SK-N-SH treated with all-trans-retinoic acid at 6 μM for 48 hours (cell line): ENCODE data around the gene PDE4B.

ENCODE experiments used
- ATAC-seq: fragments of 200-7000 bp; cut with Tn5 transposase; 3 replicates; pipeline ENCODE4 v1.9.1; 2020; ENCODE audit warnings: mild to moderate bottlenecking, moderate library complexity
- ARNTL ChIP-seq: fragments of 450-650 bp; formaldehyde crosslinking; IDR thresholded peaks from 2 replicates; pipeline ENCODE4 v1.5.0; 2020; ENCODE audit warnings: low read depth, mild to moderate bottlenecking, moderate library complexity, borderline replicate concordance
- CSRNP3 ChIP-seq: fragments of 250-450 bp; sonication (Bioruptor Pico); IDR thresholded peaks from 2 replicates; pipeline ENCODE4 v1.5.1; 2021; ENCODE audit warnings: mild to moderate bottlenecking, moderate library complexity
- ISL1 ChIP-seq: fragments of 250-450 bp; sonication (Bioruptor Pico); IDR thresholded peaks from 2 replicates; pipeline ENCODE4 v2.1.2; 2022; ENCODE audit warnings: mild to moderate bottlenecking, moderate library complexity
- OSR1 ChIP-seq: fragments of 250-450 bp; sonication (Bioruptor Pico); IDR thresholded peaks from 2 replicates; pipeline ENCODE4 v1.8.0; 2022; ENCODE audit warnings: moderate library complexity, mild to moderate bottlenecking, inconsistent platforms
- PATZ1 ChIP-seq: fragments of 250-450 bp; sonication (Bioruptor Pico); IDR thresholded peaks from 2 replicates; pipeline ENCODE4 v1.8.0; 2020; ENCODE audit warnings: mild to moderate bottlenecking, moderate library complexity, borderline replicate concordance
- SNAI2 ChIP-seq: fragments of 250-450 bp; sonication (Bioruptor Pico); IDR thresholded peaks from 2 replicates; pipeline ENCODE4 v1.5.0; 2020; ENCODE audit warnings: mild to moderate bottlenecking, moderate library complexity
- TOX ChIP-seq: fragments of 250-450 bp; sonication (Bioruptor Pico); IDR thresholded peaks from 2 replicates; pipeline ENCODE4 v1.8.0; 2021; ENCODE audit warnings: mild to moderate bottlenecking, moderate library complexity, borderline replicate concordance
- ZFP3 ChIP-seq: fragments of 250-450 bp; sonication (Bioruptor Pico); IDR thresholded peaks from 2 replicates; pipeline ENCODE4 v1.5.0; 2020; ENCODE audit warnings: mild to moderate bottlenecking, moderate library complexity
- ZFP30 ChIP-seq: fragments of 450-650 bp; formaldehyde crosslinking; IDR thresholded peaks from 2 replicates; pipeline ENCODE4 v1.5.0; 2022; ENCODE audit warnings: mild to moderate bottlenecking, moderate library complexity
- ZNF565 ChIP-seq: fragments of 450-650 bp; formaldehyde crosslinking; conservative IDR thresholded peaks from 2 replicates; pipeline ENCODE4 v1.5.0; 2020; ENCODE audit warnings: low read depth, mild to moderate bottlenecking, moderate library complexity
- ZNF70 ChIP-seq: fragments of 450-650 bp; formaldehyde crosslinking; IDR thresholded peaks from 2 replicates; pipeline ENCODE4 v1.5.0; 2020; ENCODE audit warnings: mild to moderate bottlenecking, moderate library complexity
- ZNF8 ChIP-seq: fragments of 450-650 bp; formaldehyde crosslinking; IDR thresholded peaks from 2 replicates; pipeline ENCODE4 v1.5.0; 2020; ENCODE audit warnings: mild to moderate bottlenecking, moderate library complexity
- TF ChIP-seq, protein P1 (sequence below): fragments of 250-450 bp; sonication (Bioruptor Pico); IDR thresholded peaks from 2 replicates; pipeline ENCODE4 v1.8.0; 2021; ENCODE audit warnings: low read depth, mild to moderate bottlenecking, moderate library complexity, borderline replicate concordance
- TF ChIP-seq, protein P2 (sequence below): fragments of 250-450 bp; sonication (Bioruptor Pico); IDR thresholded peaks from 2 replicates; pipeline ENCODE4 v1.5.0; 2020; ENCODE audit warnings: mild to moderate bottlenecking, moderate library complexity

The PDE4B gene

DNA sequence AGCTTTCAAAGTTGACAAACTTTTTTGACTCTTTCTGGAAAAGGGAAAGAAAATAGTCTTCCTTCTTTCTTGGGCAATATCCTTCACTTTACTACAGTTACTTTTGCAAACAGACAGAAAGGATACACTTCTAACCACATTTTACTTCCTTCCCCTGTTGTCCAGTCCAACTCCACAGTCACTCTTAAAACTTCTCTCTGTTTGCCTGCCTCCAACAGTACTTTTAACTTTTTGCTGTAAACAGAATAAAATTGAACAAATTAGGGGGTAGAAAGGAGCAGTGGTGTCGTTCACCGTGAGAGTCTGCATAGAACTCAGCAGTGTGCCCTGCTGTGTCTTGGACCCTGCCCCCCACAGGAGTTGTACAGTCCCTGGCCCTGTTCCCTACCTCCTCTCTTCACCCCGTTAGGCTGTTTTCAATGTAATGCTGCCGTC is 580.5 kb downstream of the PDE4B start:
- no peak for ATAC-seq
- TF ChIP-seq OSR1: no peak
- TF ChIP-seq, protein P1, sequence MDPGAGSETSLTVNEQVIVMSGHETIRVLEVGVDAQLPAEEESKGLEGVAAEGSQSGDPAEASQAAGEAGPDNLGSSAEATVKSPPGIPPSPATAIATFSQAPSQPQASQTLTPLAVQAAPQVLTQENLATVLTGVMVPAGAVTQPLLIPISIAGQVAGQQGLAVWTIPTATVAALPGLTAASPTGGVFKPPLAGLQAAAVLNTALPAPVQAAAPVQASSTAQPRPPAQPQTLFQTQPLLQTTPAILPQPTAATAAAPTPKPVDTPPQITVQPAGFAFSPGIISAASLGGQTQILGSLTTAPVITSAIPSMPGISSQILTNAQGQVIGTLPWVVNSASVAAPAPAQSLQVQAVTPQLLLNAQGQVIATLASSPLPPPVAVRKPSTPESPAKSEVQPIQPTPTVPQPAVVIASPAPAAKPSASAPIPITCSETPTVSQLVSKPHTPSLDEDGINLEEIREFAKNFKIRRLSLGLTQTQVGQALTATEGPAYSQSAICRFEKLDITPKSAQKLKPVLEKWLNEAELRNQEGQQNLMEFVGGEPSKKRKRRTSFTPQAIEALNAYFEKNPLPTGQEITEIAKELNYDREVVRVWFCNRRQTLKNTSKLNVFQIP (CRISPR knock-in tag): no peak
- TF ChIP-seq ZFP30 (CRISPR knock-in tag): no peak
- TF ChIP-seq ZNF70 (CRISPR knock-in tag): no peak
- no peak for TF ChIP-seq SNAI2 (CRISPR knock-in tag)
- TF ChIP-seq PATZ1 (CRISPR knock-in tag): no peak
- TF ChIP-seq ARNTL: no peak
- TF ChIP-seq CSRNP3 (CRISPR knock-in tag): no peak

DNA sequence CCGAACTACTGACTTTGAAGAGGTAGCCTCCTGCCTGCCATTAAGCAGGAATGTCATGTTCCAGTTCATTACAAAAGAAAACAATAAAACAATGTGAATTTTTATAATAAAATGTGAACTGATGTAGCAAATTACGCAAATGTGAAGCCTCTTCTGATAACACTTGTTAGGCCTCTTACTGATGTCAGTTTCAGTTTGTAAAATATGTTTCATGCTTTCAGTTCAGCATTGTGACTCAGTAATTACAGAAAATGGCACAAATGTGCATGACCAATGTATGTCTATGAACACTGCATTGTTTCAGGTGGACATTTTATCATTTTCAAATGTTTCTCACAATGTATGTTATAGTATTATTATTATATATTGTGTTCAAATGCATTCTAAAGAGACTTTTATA is 581.5 kb downstream of the PDE4B start:
- 0 out of 2 replicates have a peak, but pooled peaks have one; percentile 4 for TF ChIP-seq ISL1 (CRISPR knock-in tag)
- no peak for TF ChIP-seq TOX (CRISPR knock-in tag)
- TF ChIP-seq ZNF8 (CRISPR knock-in tag): peak; percentile 38; the same call in 1 of the 2 replicates
- ATAC-seq: no peak

DNA sequence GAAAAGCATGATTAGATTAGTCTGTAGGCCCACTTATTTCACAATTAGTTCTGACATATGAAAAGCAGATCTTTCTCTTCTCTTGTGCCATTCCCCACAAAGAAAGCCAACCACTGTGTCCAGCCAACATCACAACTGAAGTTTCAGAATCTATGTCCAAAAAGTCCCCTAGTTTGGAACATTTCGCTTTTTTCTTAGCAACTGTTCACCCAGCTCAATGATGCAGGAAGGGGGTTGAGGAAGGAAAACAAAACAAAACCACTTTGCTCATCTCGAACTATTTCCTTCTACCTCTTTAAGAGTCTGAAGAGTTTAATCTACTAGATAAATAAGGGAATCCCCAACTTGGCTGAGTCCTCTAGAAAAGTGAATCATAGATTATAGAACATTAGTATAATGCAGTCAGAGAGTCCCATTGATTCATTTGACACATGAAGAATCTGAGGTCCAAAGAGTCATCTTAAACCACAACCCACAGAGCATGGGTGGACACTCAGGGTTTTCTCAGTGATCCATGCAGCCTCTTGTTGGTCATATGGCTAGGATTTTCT is 581.9 kb downstream of the PDE4B start:
- peak; percentile 71 for TF ChIP-seq ISL1 (CRISPR knock-in tag)
- TF ChIP-seq ZFP3 (CRISPR knock-in tag): 0 out of 2 replicates have a peak, but pooled peaks have one; percentile 29
- 0 out of 2 replicates have a peak, but pooled peaks have one; percentile 48 for TF ChIP-seq PATZ1 (CRISPR knock-in tag)
- no peak for TF ChIP-seq ZFP30 (CRISPR knock-in tag)
- TF ChIP-seq TOX (CRISPR knock-in tag): 0 out of 2 replicates have a peak, but pooled peaks have one; percentile 5
- no peak for TF ChIP-seq ZNF565 (CRISPR knock-in tag)
- peak; percentile 83 for ATAC-seq

- TF ChIP-seq, protein P2, sequence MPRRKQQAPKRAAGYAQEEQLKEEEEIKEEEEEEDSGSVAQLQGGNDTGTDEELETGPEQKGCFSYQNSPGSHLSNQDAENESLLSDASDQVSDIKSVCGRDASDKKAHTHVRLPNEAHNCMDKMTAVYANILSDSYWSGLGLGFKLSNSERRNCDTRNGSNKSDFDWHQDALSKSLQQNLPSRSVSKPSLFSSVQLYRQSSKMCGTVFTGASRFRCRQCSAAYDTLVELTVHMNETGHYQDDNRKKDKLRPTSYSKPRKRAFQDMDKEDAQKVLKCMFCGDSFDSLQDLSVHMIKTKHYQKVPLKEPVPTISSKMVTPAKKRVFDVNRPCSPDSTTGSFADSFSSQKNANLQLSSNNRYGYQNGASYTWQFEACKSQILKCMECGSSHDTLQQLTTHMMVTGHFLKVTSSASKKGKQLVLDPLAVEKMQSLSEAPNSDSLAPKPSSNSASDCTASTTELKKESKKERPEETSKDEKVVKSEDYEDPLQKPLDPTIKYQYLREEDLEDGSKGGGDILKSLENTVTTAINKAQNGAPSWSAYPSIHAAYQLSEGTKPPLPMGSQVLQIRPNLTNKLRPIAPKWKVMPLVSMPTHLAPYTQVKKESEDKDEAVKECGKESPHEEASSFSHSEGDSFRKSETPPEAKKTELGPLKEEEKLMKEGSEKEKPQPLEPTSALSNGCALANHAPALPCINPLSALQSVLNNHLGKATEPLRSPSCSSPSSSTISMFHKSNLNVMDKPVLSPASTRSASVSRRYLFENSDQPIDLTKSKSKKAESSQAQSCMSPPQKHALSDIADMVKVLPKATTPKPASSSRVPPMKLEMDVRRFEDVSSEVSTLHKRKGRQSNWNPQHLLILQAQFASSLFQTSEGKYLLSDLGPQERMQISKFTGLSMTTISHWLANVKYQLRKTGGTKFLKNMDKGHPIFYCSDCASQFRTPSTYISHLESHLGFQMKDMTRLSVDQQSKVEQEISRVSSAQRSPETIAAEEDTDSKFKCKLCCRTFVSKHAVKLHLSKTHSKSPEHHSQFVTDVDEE (CRISPR knock-in tag): no peak
- TF ChIP-seq ZFP3 (CRISPR knock-in tag) (0 out of 2 replicates have a peak, but pooled peaks have one; percentile 0), ZNF8 (CRISPR knock-in tag) (no peak), PATZ1 (CRISPR knock-in tag) (no peak)
- TF ChIP-seq, all 23 proteins: peak for 1
- ATAC-seq: no peak; the same call in 2 of the 3 replicates
These were observed 582.4 kb downstream of the PDE4B start for GRCh38 chr1:66375125-66375524.
